NCI-H526 treated with DMSO at 0.1 percent for 48 hours (cell line): ENCODE results near the gene C20orf96.
"Not testable (repeated sequence)": the region's sequence is repeated elsewhere in the genome, so short reads cannot be mapped to it uniquely, and the experiment has no call there.

Experiments
- DNase-seq: peaks from one replicate; lab custom pipeline; 2025; lab: John Stamatoyannopoulos, UW

The C20orf96 gene

GRCh38 chr20:235891-236290 is 54.7 kb downstream of the C20orf96 start:
- no peak for DNase-seq

- DNase-seq, result no peak
Measured at GRCh38 chr20:227439-228105, 63.0 kb downstream of the C20orf96 start.

GRCh38 chr20:226958-227357 is 63.6 kb downstream of the C20orf96 start, which contains the start of gene DEFB129:
TSS of gene DEFB129 (plus strand) at chr20:227258. CDS start at chr20:227289, 31 bp downstream.
- DNase-seq, result no peak

GRCh38 chr20:225879-226278 is 64.7 kb downstream of the C20orf96 start:
- DNase-seq, result not testable (repeated sequence)

GRCh38 chr20:221258-221830 is 69.2 kb downstream of the C20orf96 start:
- no peak for DNase-seq
